GM19328 (cell line): Measurements from ENCODE around the gene FBLIM1.

Experiments
- ATAC-seq: cut with Tn5 transposase; IDR thresholded peaks from one replicate; pipeline ENCODE4 v1.9.1; 2021; ENCODE audit warnings: mild to moderate bottlenecking, moderate library complexity; ENCODE audit not compliant: unreplicated experiment

Gene FBLIM1

GRCh38 chr1:15747378-15747777 is 11.2 kb upstream of the FBLIM1 start:
- no peak for ATAC-seq

DNA sequence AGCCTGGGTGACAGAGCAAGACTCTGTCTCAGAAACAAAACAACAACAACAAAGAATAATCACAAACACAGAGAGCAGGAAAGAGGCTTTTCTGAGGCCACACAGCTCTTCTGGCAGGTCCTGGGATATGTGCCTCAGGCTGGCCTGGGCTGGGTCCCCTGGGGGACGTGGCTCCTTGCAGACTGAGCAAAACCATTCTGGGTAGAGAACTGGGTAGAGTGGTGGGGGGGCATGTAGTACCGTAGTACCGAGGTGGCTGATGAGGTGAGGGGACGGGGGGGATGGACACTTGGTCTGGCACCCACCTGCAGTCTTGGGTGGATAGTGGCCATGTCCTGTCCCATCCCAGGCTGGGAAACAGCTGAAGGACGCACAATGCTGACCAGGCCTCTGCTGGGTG is 10.3 kb upstream of the FBLIM1 start:
- no peak for ATAC-seq

DNA sequence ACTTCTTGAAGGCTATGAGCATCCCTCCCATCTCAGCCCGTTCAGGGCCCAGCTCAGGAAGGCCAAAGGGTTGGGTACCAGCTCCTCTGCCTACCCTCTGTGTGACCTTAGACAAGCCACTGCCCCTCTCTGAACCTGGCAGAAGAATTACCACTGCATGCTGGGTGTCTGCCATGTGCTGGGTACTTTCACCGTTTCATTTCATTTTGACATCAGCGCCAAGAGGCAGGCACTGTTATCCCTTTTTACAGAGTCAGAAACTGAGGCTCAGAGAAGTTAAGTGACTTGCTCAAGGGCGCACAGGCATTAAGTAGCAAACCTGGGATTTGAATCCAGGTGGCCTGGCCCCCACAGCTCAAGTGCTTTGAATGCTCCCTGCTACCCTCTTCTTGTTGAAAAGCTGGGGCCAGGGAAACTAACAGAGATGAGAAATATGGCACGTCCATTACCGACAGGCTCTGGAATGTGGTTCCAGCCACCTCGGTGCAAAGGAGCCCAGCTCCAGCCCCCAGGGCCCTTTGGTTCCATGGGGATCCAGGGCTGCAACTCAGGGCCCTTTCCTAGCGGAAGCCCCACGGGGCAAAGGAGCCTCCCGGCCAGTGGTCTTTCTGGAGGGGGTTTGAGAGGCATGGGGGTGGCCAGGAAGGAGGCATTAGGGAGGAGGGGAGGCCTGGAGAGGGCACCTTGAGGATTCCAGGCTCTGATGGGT is 9.8 kb upstream of the FBLIM1 start:
- ATAC-seq: no peak

DNA sequence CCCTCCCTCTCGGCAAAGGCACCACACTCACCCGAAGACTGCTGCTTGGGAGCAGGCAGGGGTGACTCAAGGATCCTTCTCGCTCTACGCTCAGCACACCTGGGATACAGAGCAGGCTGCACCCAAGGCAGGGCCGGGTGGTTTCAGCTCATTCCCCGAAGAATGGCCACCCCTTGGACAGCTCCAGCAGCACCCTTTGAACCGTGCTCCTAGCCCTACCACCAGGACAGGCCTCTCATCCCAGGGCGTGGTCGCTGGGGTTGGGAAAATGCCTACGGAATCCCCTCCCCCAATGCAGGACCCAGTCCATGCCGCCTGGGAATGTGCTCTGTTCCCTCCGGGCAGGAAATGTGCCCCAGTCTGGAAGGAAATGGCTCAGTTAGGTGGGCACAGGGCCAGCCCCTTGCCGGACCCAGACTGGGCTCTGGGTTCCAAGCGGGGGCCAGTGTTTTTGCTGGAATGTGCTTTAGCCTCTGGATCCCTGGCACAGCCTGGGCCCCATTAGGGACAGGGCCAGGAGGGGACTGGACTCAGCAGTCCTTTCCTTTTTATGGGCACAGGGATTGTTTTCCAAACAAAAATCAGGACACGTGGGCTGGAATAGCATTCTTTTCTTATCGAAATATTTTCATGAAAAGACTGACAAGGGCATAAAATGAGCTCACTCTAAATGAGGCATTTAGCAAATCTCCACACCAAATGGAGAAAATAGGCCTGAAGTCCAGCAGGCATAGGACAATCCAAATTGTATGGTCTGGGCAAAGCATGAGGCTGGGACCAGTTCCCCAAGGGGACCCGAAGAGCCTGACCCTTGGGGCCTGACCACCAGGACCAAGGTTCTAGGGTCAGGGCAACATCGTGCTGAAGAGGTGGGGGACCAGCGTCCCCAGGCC is 8.9 kb upstream of the FBLIM1 start:
- ATAC-seq: no peak

DNA sequence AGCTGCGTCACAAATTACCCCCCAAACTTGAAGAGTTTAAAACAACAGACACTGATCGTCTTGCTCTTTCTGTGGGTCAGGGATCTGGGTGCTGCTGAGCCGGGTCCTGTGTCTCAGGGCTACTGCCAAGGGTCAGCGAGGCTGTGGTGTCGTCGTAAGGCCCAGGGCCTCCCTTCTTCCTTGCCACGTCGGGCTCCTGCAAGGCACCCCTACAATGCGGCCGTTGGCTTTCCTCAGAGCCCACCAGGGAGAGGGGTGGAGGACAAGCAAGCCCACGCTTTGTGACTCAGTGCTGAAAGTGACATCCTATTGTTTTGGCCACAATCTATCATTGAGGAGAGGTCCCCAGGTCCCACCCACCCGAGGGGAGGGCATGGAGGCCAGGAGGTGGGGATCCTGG is 7.7 kb upstream of the FBLIM1 start:
- ATAC-seq: no peak

DNA sequence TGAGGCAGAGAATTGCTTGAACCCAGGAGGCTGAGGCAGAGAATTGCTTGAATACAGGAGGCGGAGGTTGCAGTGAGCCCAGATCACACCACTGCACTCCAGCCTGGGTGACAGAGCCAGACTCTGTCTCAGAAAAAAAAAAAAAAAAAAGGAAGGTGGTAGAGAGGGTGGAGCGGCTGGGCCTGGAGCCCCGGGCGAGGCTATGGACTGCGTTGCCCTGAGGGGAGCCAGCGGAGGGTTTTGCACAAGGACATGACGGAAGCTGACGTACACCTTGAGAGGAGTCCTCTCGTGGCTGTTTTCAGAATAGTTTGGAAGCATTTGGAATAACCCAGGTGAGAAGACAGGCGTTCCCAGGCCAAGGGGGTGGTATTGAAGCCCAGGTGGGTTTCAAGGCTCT is 6.9 kb upstream of the FBLIM1 start:
- ATAC-seq: no peak

DNA sequence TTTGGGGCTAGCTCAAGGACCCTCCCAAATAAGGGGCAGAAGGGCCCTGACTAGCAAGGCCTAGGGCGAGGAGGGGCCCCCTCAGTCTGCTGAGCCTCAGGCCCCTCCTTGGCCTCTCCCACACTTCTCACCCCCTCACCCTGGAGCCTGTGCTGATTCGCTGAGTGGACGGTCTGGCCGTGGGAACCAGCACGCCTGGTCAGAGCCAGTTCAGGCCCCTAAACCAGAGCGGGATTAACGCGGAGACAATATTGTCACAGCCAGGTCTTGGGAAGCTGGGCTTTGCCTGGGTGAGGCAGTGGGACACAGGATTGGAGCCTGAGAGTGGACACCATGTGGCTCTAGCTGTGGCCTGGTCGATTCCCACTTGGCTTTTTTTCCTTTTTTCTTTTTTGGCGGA is 4.8 kb upstream of the FBLIM1 start:
- ATAC-seq: no peak

GRCh38 chr1:15755021-15755645 is 3.5 kb upstream of the FBLIM1 start:
- no peak for ATAC-seq

- no peak for ATAC-seq
Observed at GRCh38 chr1:15755646-15756040, 3.0 kb upstream of the FBLIM1 start.

- no peak for ATAC-seq
Observed at GRCh38 chr1:15756143-15757015, 2.2 kb upstream of the FBLIM1 start.

DNA sequence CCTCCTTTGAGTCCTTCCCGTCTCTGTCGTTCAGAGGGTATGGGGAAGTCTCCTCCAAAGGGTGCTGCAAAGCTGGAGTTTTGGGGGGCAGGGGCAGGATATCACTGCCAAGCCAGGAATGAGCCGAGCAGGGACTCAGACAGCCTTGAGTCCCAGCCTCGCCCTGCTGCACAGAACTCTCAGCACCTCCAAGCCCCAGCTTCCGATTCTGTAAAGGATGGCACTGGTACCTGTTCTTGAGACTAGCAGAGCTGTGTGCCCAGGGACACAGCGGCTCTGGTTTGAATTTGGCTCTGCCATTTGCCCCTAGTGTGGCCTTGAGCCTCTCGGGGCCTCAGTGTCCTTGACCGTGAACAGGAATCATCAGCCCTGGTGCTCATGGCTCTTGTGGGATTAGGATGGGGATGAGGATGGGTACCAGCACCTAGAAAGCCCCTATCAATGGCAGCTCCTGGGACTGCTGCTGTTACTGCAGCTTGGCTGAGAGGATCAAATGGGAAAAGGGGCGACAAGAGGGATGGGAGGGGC is 1.5 kb upstream of the FBLIM1 start:
- no peak for ATAC-seq

DNA sequence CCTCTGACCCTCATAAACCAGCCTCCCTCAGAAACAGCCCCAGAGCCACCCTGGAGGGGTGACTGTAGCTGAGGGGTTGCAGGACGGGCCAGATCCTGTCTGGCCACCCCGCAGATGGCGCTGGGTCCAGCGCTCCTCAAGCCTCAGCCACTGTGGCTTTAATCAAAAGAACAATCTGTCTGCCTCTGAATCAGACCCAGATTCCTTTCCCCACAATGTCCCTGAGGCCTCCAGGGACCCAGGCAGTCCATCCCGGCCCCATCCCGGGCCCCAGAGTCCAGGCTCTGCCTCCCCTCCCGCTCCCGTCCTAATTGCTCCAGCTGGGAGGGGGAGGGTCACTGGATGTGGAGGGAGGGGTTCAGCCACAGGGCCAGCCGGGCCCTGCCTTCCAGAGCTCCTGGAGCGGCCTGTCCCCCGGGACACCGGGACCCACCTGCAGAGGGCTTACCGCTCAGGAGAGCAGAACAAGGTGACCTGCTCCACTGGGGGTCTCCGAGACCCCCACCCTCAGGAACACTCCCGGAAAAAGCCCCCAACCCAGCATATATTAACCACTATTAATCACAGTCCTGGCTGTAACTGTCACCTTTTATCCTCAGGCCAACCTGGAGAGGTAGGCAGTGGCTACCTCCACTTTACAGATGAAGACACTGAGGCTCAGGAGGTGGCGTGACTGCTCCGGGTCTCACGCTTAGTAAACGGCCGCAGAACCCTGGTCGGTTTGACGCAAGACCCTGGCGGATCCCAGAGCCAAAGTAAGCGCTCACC is 836 bp upstream of the FBLIM1 start:
- ATAC-seq: no peak

- ATAC-seq: no peak
Observed at GRCh38 chr1:15758953-15759661, 512 bp downstream of the FBLIM1 start.

DNA sequence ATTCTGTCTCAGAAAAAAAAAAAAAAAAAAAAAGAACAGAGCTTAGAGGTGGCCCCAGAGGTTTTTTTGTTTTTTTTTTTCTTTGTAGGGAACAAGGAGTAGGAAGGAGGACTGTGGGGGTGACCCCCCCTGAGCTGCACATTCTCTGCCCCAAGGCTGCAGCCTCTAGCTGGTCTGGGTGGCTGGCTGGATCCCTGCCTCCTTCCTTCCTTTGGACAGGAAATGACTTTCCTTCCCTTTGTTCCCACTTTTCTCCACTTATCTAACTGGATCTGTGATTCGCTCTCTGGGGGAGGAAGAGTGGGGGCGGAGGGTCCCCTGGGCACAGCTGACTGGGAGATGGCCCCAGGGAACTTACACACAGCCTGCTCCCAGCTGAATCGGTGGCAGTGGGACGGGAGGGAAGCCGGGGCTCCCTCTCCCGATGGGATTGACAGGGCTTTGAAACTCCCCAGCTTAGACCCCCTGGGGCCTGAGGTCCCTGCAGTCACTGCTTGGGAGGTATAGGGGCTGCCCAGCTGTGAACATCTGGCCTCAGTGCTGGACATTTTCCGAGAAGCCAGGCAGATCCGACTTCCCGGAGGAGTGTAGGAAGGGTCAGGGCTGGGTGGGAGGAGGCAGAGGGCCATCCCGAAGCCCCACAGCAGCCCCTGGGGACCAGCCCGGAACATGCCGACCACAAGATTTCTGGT is 2.1 kb downstream of the FBLIM1 start:
- ATAC-seq: no peak

- ATAC-seq: no peak
Observed at GRCh38 chr1:15761366-15762128, 3.0 kb downstream of the FBLIM1 start.

- ATAC-seq: no peak
Observed at GRCh38 chr1:15762546-15762945, 4.0 kb downstream of the FBLIM1 start.

DNA sequence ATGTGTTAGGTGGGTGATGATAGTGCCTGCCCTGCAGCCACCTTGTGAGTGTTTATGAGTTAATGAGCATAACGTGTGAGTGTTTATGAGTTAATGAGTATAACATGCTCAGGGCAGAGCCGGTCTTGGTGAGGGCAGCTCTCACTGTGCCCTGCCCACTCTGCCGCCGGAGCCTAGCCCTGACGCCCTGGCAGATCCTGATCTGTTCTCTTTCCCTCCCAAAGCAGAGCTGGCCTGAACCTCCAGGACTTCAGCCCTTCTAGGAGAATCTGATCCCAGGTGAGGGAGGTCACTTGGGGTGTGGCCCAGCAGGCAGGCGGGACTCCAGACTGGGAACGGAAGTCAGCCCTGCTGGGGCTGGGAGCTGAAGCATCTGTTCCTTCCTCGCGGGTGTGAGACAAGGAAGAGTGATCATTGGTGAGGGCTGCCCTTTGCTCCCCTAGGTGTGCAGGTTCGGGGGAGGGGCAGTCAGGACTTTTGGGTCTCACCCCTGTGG is 5.7 kb downstream of the FBLIM1 start:
- ATAC-seq: no peak

DNA sequence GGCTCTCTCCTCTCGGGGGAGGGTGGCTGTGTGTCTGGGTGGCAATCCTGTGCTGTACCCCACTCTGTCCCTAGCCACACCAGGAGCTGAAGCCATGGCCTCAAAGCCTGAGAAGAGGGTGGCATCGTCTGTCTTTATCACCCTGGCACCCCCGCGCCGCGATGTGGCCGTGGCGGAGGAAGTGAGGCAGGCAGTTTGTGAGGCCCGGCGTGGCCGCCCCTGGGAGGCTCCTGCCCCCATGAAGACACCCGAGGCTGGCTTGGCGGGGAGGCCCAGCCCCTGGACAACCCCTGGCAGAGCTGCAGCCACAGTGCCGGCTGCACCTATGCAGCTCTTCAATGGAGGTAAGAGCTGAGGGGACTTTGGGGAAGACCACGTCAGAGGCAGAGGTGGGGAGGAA is 6.3 kb downstream of the FBLIM1 start:
- no peak for ATAC-seq
